Measurements from ENCODE around the gene TREML2.

TREML2 gene

DNA sequence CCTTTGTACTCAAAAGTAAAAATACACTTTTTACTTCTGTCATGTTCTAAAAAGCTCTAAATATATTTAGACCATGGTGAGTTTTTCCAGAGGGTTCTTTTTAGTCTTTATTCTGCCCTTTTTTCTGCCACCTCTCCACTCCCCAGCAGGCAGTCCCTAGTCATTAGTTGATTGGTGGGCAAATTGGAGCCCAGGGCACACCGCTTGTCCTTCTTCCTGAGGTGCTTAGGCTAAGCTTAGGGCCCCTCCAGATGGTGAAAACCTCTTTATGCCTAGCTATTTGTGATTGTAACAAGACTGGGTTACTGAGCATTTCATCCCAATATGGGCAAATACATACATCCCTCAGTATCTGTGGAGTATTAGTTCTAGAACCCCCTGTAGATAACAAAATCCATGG is 53.0 kb downstream of the TREML2 start:
- DNase-seq (ENCODE audit: low read depth) = no peak

Measured in activated T-cell treated with anti-CD3 and anti-CD28 coated beads for 1 hour (primary cell).